Ishikawa (cell line): Measurements from ENCODE around the gene CDH2.

Experiments
- CEBPB ChIP-seq: IDR thresholded peaks from 2 replicates; pipeline ENCODE4 v1.6.1; 2012
- CREB1 ChIP-seq: IDR thresholded peaks from 2 replicates; pipeline ENCODE4 v1.6.1; 2012; ENCODE audit warnings: low read depth
- EGR1 ChIP-seq: IDR thresholded peaks from 2 replicates; pipeline ENCODE4 v1.6.1; 2012
- EP300 ChIP-seq: IDR thresholded peaks from 2 replicates; pipeline ENCODE4 v1.6.1; 2012; ENCODE audit warnings: borderline replicate concordance
- FOXM1 ChIP-seq: IDR thresholded peaks from 2 replicates; pipeline ENCODE4 v1.6.1; 2012; ENCODE audit warnings: low read depth, borderline replicate concordance
- MAX ChIP-seq: IDR thresholded peaks from 2 replicates; pipeline ENCODE4 v1.6.1; 2012
- NFIC ChIP-seq: IDR thresholded peaks from 2 replicates; pipeline ENCODE4 v1.6.1; 2012
- RAD21 ChIP-seq: IDR thresholded peaks from 2 replicates; pipeline ENCODE4 v1.6.1; 2012; ENCODE audit warnings: low read depth
- REST ChIP-seq: IDR thresholded peaks from 2 replicates; pipeline ENCODE4 v1.6.1; 2012; ENCODE audit warnings: low read depth, mild to moderate bottlenecking
- TAF1 ChIP-seq: IDR thresholded peaks from 2 replicates; pipeline ENCODE4 v1.6.1; 2012; ENCODE audit warnings: low read depth, mild to moderate bottlenecking
- TCF12 ChIP-seq: IDR thresholded peaks from 2 replicates; pipeline ENCODE4 v1.6.1; 2012; ENCODE audit warnings: low read depth
- TEAD4 ChIP-seq: IDR thresholded peaks from 2 replicates; pipeline ENCODE4 v1.6.1; 2012
- USF1 ChIP-seq: IDR thresholded peaks from 2 replicates; pipeline ENCODE4 v1.6.1; 2012
- YY1 ChIP-seq: IDR thresholded peaks from 2 replicates; pipeline ENCODE4 v1.6.1; 2012; ENCODE audit warnings: low read depth
- ZBTB7A ChIP-seq: IDR thresholded peaks from 2 replicates; pipeline ENCODE4 v1.6.1; 2012; ENCODE audit warnings: low read depth

The CDH2 gene

GRCh38 chr18:28153485-28154065 is 23.4 kb downstream of the CDH2 start:
- no peak for TF ChIP-seq REST
- no peak for TF ChIP-seq CREB1
- TF ChIP-seq EP300: no peak
- TF ChIP-seq USF1: no peak
- no peak for TF ChIP-seq ZBTB7A
- no peak for TF ChIP-seq TEAD4
- no peak for TF ChIP-seq YY1
- no peak for TF ChIP-seq TCF12
- TF ChIP-seq MAX: no peak
- TF ChIP-seq FOXM1: no peak
- no peak for TF ChIP-seq NFIC
- no peak for TF ChIP-seq CEBPB
- no peak for TF ChIP-seq EGR1
- no peak for TF ChIP-seq TAF1
- TF ChIP-seq RAD21: no peak

- TF ChIP-seq MAX (no peak), TCF12 (no peak), CREB1 (no peak)
These were observed 24.2 kb downstream of the CDH2 start for GRCh38 chr18:28152754-28153153.

- no peak for TF ChIP-seq FOXM1
- no peak for TF ChIP-seq REST
- TF ChIP-seq NFIC: no peak
- no peak for TF ChIP-seq MAX
- no peak for TF ChIP-seq ZBTB7A
- TF ChIP-seq TAF1: no peak
- TF ChIP-seq EP300: no peak
- TF ChIP-seq RAD21: no peak
- TF ChIP-seq TCF12: no peak
- TF ChIP-seq CREB1: no peak
- no peak for TF ChIP-seq TEAD4
- no peak for TF ChIP-seq EGR1
- no peak for TF ChIP-seq CEBPB
- no peak for TF ChIP-seq USF1
- TF ChIP-seq YY1: no peak
These were observed 24.6 kb downstream of the CDH2 start for GRCh38 chr18:28152354-28152753.

GRCh38 chr18:28151434-28151833 is 25.5 kb downstream of the CDH2 start:
- TF ChIP-seq MAX: no peak
- TF ChIP-seq NFIC: no peak
- TF ChIP-seq FOXM1: no peak
- no peak for TF ChIP-seq TEAD4
- TF ChIP-seq EGR1: no peak
- TF ChIP-seq YY1: no peak
- no peak for TF ChIP-seq EP300
- TF ChIP-seq ZBTB7A: no peak
- TF ChIP-seq REST: no peak
- TF ChIP-seq TCF12: no peak
